Astrocyte (in vitro differentiated cells and primary cell): Measurements from ENCODE around the gene WNT3A. TPM values are rescaled to one million over a fixed set of nuclear protein-coding genes. Genes with fewer than 3 reads are reported as not detected.

Source experiments
- DNase-seq: peaks from one replicate; pipeline ENCODE4 v3.0.0-alpha.2; 2010; ENCODE audit warnings: low read depth
- FAIRE-seq: peaks from 2 replicates; lab custom pipeline; 2011; peaks lifted over from hg19 to GRCh38; lab: Jason Lieb, UNC
- H2AFZ ChIP-seq: 2 replicates; pipeline ENCODE4 v1.6.0; 2012; ENCODE audit warnings: low read depth, low read length, inconsistent platforms
- H3K27ac ChIP-seq: 2 replicates; pipeline ENCODE4 v1.5.1; 2011; ENCODE audit warnings: low read depth, low read length, inconsistent platforms
- H3K27me3 ChIP-seq: 2 replicates; pipeline ENCODE4 v1.6.0; 2011; ENCODE audit warnings: low read length, inconsistent platforms; ENCODE audit not compliant: insufficient read depth
- H3K36me3 ChIP-seq: 2 replicates; pipeline ENCODE4 v1.5.1; 2011; ENCODE audit warnings: low read length, inconsistent platforms; ENCODE audit not compliant: insufficient read depth
- H3K4me1 ChIP-seq: 2 replicates; pipeline ENCODE4 v1.5.1; 2011; ENCODE audit warnings: low read length, inconsistent platforms; ENCODE audit not compliant: insufficient read depth
- H3K4me2 ChIP-seq: 2 replicates; pipeline ENCODE4 v1.6.0; 2012; ENCODE audit warnings: low read length, inconsistent platforms
- H3K4me3 ChIP-seq: 2 replicates; pipeline ENCODE4 v1.5.1; 2011; ENCODE audit warnings: low read depth, mild to moderate bottlenecking, low read length, inconsistent platforms; ENCODE audit not compliant: insufficient read depth
- H3K79me2 ChIP-seq: 2 replicates; pipeline ENCODE4 v1.6.0; 2012; ENCODE audit warnings: mild to moderate bottlenecking, low read length, inconsistent platforms; ENCODE audit not compliant: insufficient read depth
- H3K9ac ChIP-seq: 2 replicates; pipeline ENCODE4 v1.6.0; 2012; ENCODE audit warnings: mild to moderate bottlenecking, low read length, inconsistent platforms
- H3K9me3 ChIP-seq: 2 replicates; pipeline ENCODE4 v1.5.1; 2012; ENCODE audit warnings: low read depth, mild to moderate bottlenecking, low read length, inconsistent platforms; ENCODE audit not compliant: insufficient read depth
- H4K20me1 ChIP-seq: 2 replicates; pipeline ENCODE4 v1.6.0; 2012; ENCODE audit warnings: low read length, inconsistent platforms; ENCODE audit not compliant: insufficient read depth
- H3K27ac Mint-ChIP-seq: one replicate; pipeline ENCODE4 v1.8.0; 2021; ENCODE audit warnings: mild to moderate bottlenecking, mixed read lengths; ENCODE audit not compliant: unreplicated experiment
- H3K27me3 Mint-ChIP-seq: one replicate; pipeline ENCODE4 v1.8.0; 2021; ENCODE audit warnings: low read depth, mixed read lengths; ENCODE audit not compliant: unreplicated experiment
- H3K36me3 Mint-ChIP-seq: one replicate; pipeline ENCODE4 v1.8.0; 2021; ENCODE audit warnings: low read depth, mixed read lengths; ENCODE audit not compliant: unreplicated experiment
- H3K4me1 Mint-ChIP-seq: one replicate; pipeline ENCODE4 v1.8.0; 2021; ENCODE audit warnings: low read depth, mixed read lengths; ENCODE audit not compliant: unreplicated experiment
- H3K4me3 Mint-ChIP-seq: one replicate; pipeline ENCODE4 v1.8.0; 2021; ENCODE audit warnings: mild to moderate bottlenecking, moderate library complexity, mixed read lengths; ENCODE audit not compliant: unreplicated experiment
- H3K9me3 Mint-ChIP-seq: one replicate; pipeline ENCODE4 v1.8.0; 2021; ENCODE audit warnings: mild to moderate bottlenecking, mixed read lengths; ENCODE audit not compliant: unreplicated experiment
- EZH2 ChIP-seq: IDR thresholded peaks from 2 replicates; pipeline ENCODE4 v1.6.1; 2012; ENCODE audit warnings: mild to moderate bottlenecking, low read length, inconsistent platforms; ENCODE audit not compliant: insufficient read depth
- total RNA-seq: library from RNA; stranded (reverse); gene quantifications from 2 replicates; pipeline ENCODE4 v1.2.1, GENCODE V29; 2021
- TF ChIP-seq, protein P1 (sequence below): IDR thresholded peaks from 2 replicates; pipeline ENCODE4 v1.5.1; 2011; ENCODE audit warnings: low read depth, mild to moderate bottlenecking, inconsistent platforms, low read length, moderate library complexity; ENCODE audit not compliant: insufficient read depth

WNT3A gene
- total RNA-seq, 1 donor from 2014 or later = not detected

DNA sequence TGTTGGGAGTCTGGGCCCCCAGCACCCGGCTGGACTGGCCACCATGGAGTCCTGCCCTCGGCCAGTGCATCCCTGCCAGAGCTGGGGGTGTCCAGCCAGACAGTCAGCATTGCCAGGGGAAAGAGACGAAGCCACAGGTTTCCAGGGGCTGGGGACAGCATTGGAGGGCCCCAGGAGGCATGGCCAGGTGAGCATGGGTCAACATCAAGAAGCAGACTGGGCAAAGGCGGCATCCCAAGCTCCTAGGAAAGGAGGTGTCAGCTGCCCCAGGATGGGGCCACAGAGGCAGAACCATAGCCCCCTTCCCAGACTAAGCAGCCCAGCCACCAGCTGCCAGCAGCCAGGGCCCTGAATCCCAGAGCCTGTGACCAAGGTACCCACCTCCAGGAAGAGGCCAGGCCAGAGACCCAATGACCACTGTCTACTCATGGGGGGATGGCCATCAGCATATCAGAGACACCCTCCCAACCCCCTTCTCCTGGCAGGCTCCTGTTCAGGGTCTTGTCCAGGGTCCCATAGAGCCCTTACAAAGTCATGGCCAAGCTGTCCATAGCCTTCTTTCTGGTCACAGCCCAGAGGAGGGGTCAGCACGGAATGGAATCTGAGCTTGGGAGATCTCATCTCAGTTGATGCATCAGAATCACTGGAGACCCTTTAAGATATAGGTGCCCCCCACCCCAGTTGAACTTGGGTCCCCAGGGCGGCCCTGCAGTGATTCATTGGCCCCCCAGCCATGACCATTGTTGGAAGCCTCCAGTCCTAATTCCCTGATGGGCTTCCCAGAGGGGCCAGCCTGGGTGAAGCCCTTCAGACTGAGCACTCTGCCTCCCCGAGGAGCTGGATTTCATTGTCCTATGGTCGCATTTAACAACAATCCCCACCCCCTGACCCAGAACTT, 32.5 kb downstream of the WNT3A start:
- Histone ChIP-seq H3K4me1 (no peaks in the 10 kb centered on the region), H4K20me1 (no peaks in the 10 kb centered on the region), H3K9ac (no peak overlapping the region), H3K36me3 (no peaks in the 10 kb centered on the region), H3K27me3 (peaks cover 15% of the 10 kb centered on the region), H3K79me2 (no peaks in the 10 kb centered on the region), H3K9me3 (no peaks in the 10 kb centered on the region), H3K4me3 (no peak overlapping the region), H3K4me2 (no peak overlapping the region), H3K27ac (no peak overlapping the region), H2AFZ (no peak overlapping the region)
- DNase-seq = no peak
- Mint-ChIP-seq H3K27me3 (peaks cover 49% of the 10 kb centered on the region), H3K27ac (no peak overlapping the region), H3K9me3 (no peaks in the 10 kb centered on the region), H3K4me1 (no peaks in the 10 kb centered on the region), H3K4me3 (no peak overlapping the region), H3K36me3 (no peaks in the 10 kb centered on the region)
- no peak for FAIRE-seq
- no peak for TF ChIP-seq EZH2
- TF ChIP-seq, protein P1, sequence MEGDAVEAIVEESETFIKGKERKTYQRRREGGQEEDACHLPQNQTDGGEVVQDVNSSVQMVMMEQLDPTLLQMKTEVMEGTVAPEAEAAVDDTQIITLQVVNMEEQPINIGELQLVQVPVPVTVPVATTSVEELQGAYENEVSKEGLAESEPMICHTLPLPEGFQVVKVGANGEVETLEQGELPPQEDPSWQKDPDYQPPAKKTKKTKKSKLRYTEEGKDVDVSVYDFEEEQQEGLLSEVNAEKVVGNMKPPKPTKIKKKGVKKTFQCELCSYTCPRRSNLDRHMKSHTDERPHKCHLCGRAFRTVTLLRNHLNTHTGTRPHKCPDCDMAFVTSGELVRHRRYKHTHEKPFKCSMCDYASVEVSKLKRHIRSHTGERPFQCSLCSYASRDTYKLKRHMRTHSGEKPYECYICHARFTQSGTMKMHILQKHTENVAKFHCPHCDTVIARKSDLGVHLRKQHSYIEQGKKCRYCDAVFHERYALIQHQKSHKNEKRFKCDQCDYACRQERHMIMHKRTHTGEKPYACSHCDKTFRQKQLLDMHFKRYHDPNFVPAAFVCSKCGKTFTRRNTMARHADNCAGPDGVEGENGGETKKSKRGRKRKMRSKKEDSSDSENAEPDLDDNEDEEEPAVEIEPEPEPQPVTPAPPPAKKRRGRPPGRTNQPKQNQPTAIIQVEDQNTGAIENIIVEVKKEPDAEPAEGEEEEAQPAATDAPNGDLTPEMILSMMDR = no peak

DNA sequence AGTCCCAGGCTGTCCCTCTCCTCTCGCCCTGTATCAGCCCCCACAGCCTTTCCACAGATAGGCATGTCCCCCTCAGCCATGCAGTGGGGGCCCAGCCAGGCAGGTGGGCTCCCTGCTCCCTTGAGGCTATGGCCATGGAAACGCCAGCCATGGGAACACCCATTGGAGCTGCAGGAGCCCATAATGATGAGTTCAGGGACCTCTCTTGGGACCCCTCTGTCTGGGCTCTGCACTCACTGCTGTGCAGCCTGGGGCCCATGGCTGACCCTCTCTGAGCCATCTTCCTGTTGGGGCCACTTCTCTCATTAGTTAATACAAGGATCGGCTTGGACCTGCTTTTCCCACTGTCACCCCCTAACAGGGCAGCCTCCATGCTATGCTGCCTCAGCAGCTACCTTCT, 33.2 kb downstream of the WNT3A start:
- TF ChIP-seq EZH2 = no peak
- TF ChIP-seq, protein P1 = no peak
- H3K4me3 Mint-ChIP-seq = no peak overlapping the region
- DNase-seq (no peak), FAIRE-seq (no peak)
- no peak overlapping the region for H3K9ac ChIP-seq
- no peak overlapping the region for H3K27ac Mint-ChIP-seq
- H3K9me3 Mint-ChIP-seq = no peaks in the 10 kb centered on the region
- H3K27ac ChIP-seq = no peak overlapping the region
- H3K4me1 ChIP-seq = no peaks in the 10 kb centered on the region
- no peaks in the 10 kb centered on the region for H3K9me3 ChIP-seq
- no peaks in the 10 kb centered on the region for H3K36me3 Mint-ChIP-seq
- no peaks in the 10 kb centered on the region for H3K4me1 Mint-ChIP-seq
- H3K4me2 ChIP-seq = no peak overlapping the region
- H3K27me3 Mint-ChIP-seq = peaks cover 51% of the 10 kb centered on the region
- no peaks in the 10 kb centered on the region for H4K20me1 ChIP-seq
- H3K27me3 ChIP-seq = peaks cover 17% of the 10 kb centered on the region
- no peak overlapping the region for H2AFZ ChIP-seq
- H3K79me2 ChIP-seq = no peaks in the 10 kb centered on the region
- no peaks in the 10 kb centered on the region for H3K36me3 ChIP-seq
- H3K4me3 ChIP-seq = no peak overlapping the region

DNA sequence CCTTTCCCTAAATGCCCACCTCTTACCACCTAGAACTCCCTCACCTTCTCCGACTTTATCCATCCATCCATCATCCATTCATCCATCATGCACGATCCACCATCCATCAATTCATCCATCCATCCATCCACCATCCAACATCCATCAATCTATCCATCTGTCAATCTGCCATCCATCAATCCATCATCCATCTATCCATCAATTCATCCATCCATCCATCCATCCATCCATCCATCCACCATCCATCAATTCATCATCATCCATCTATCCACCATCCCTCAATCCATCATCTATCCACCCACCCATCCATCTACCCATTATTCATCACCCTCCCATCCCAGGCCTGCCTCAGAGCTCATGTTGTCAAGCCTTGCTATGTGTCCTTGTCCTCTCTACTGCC, 34.5 kb downstream of the WNT3A start:
- Histone ChIP-seq H2AFZ (no peak overlapping the region), H3K4me3 (no peak overlapping the region), H3K9ac (no peak overlapping the region), H3K79me2 (no peaks in the 10 kb centered on the region), H3K4me2 (no peak overlapping the region), H3K27me3 (peaks cover 14% of the 10 kb centered on the region), H3K4me1 (no peaks in the 10 kb centered on the region), H3K9me3 (no peaks in the 10 kb centered on the region), H3K36me3 (no peaks in the 10 kb centered on the region), H3K27ac (no peak overlapping the region), H4K20me1 (no peaks in the 10 kb centered on the region)
- FAIRE-seq (no peak), DNase-seq (no peak)
- TF ChIP-seq, protein P1 = no peak
- TF ChIP-seq EZH2 = no peak
- Mint-ChIP-seq H3K9me3 (no peaks in the 10 kb centered on the region), H3K27me3 (peaks cover 54% of the 10 kb centered on the region), H3K4me3 (no peak overlapping the region), H3K36me3 (no peaks in the 10 kb centered on the region), H3K4me1 (no peaks in the 10 kb centered on the region), H3K27ac (no peak overlapping the region)
